Calu3 (cell line): ENCODE measurements around the gene ATP11A. TPM values are rescaled to one million over a fixed set of nuclear protein-coding genes. Genes with fewer than 3 reads are reported as not detected.

ENCODE experiments used
- BruUV-seq: library from RNA; stranded (reverse); fragments of 400-500 nt; replicated peaks from 2 replicates; lab custom pipeline; 2021; lab: Mats Ljungman, UMichigan
- CTCF ChIA-PET: fragments of 300-600 bp; sonication (Branson Sonifier 250); formaldehyde crosslinking; loops from one replicate; lab custom pipeline; 2022; ENCODE audit warnings: antibody characterized with exemption; lab: Charles Lee
- DNase-seq: peaks from one replicate; pipeline ENCODE4 v3.0.0; 2022
- H3K27ac Mint-ChIP-seq: one replicate; pipeline ENCODE4 v1.8.0; 2022; ENCODE audit warnings: mixed read lengths; ENCODE audit not compliant: unreplicated experiment
- H3K27me3 Mint-ChIP-seq: one replicate; pipeline ENCODE4 v1.8.0; 2022; ENCODE audit warnings: mixed read lengths; ENCODE audit not compliant: unreplicated experiment
- H3K36me3 Mint-ChIP-seq: one replicate; pipeline ENCODE4 v1.8.0; 2022; ENCODE audit warnings: mild to moderate bottlenecking, moderate library complexity, mixed read lengths; ENCODE audit not compliant: insufficient read depth, unreplicated experiment
- H3K4me1 Mint-ChIP-seq: one replicate; pipeline ENCODE4 v1.8.0; 2022; ENCODE audit warnings: mild to moderate bottlenecking, low read depth, mixed read lengths; ENCODE audit not compliant: unreplicated experiment
- H3K4me3 Mint-ChIP-seq: one replicate; pipeline ENCODE4 v1.8.0; 2022; ENCODE audit warnings: mild to moderate bottlenecking, low read depth, moderate library complexity, mixed read lengths; ENCODE audit not compliant: unreplicated experiment
- H3K9me3 Mint-ChIP-seq: one replicate; pipeline ENCODE4 v1.8.0; 2022; ENCODE audit warnings: low read depth, mixed read lengths; ENCODE audit not compliant: unreplicated experiment
- intact Hi-C: fragments of 100-400 bp; cut with micrococcal nuclease; formaldehyde crosslinking; loops from one replicate; pipeline ENCODE4 v1.10.0; 2022; ENCODE audit not compliant: unreplicated experiment
- total RNA-seq: library from RNA; stranded (reverse); gene quantifications from 2 replicates; pipeline ENCODE4 v1.2.3, GENCODE V29; 2022
- TF ChIP-seq, protein P1 (sequence below): fragments of 200-600 bp; IDR thresholded peaks from one replicate; pipeline ENCODE4 v1.8.0; 2022; ENCODE audit warnings: antibody characterized with exemption; ENCODE audit not compliant: unreplicated experiment

Gene ATP11A
- total RNA-seq, 1 experiment from 2014 or later = 115 TPM

DNA sequence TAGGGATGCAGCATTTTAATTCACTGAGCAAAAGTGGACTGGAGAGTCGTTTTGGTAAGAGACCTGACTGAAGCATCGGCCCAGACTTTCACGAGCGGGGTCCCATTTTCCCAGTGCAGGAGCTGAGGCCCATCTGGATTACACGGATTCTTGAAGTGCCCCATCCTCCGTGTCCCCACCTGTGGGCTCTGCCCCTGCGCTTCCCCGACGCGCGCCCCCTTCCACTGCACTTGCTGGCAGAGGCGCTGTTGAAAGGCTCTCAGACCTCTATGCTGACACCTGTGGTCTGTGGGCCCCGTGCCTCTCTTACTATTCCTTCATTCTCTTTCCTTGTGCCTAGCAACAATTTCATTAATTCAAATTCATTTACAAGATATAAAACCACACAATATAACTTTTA lies 228.9 kb downstream of the ATP11A start:
- Mint-ChIP-seq H3K27me3 (no peaks in the 10 kb centered on the region), H3K4me1 (no peaks in the 10 kb centered on the region), H3K4me3 (no peak overlapping the region), H3K9me3 (no peaks in the 10 kb centered on the region), H3K27ac (no peak overlapping the region), H3K36me3 (no peaks in the 10 kb centered on the region)
- no peak for DNase-seq
- CTCF ChIA-PET = no interaction called here
- intact Hi-C loops = no loop called here
- BruUV-seq = no TSS peak
- TF ChIP-seq, protein P1, sequence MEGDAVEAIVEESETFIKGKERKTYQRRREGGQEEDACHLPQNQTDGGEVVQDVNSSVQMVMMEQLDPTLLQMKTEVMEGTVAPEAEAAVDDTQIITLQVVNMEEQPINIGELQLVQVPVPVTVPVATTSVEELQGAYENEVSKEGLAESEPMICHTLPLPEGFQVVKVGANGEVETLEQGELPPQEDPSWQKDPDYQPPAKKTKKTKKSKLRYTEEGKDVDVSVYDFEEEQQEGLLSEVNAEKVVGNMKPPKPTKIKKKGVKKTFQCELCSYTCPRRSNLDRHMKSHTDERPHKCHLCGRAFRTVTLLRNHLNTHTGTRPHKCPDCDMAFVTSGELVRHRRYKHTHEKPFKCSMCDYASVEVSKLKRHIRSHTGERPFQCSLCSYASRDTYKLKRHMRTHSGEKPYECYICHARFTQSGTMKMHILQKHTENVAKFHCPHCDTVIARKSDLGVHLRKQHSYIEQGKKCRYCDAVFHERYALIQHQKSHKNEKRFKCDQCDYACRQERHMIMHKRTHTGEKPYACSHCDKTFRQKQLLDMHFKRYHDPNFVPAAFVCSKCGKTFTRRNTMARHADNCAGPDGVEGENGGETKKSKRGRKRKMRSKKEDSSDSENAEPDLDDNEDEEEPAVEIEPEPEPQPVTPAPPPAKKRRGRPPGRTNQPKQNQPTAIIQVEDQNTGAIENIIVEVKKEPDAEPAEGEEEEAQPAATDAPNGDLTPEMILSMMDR = no peak

DNA sequence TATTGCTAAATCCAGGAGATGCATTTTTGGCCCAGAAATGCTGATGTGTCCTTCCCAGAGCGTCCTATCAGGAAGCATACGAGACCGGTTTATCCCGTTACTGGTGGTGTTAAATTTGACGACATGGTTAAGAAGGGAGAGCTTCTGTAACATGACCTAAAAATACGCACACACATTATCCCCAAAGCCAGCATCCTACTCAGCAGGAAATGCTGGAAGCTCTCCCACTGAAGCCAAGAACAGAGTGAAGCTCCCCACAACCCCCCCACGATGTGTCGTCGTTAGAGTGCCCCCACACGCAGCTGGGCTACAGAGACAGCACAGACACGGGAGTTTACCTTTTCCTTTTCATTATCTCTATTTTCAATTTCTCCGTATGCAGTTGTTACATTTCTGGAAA lies 234.1 kb downstream of the ATP11A start:
- Mint-ChIP-seq H3K4me1 (peaks cover 2% of the 10 kb centered on the region), H3K36me3 (no peaks in the 10 kb centered on the region), H3K4me3 (no peak overlapping the region), H3K27me3 (no peaks in the 10 kb centered on the region), H3K27ac (no peak overlapping the region), H3K9me3 (no peaks in the 10 kb centered on the region)
- TF ChIP-seq, protein P1 = no peak
- intact Hi-C loops = no loop called here
- DNase-seq = no peak
- no TSS peak for BruUV-seq
- CTCF ChIA-PET = no interaction called here

DNA sequence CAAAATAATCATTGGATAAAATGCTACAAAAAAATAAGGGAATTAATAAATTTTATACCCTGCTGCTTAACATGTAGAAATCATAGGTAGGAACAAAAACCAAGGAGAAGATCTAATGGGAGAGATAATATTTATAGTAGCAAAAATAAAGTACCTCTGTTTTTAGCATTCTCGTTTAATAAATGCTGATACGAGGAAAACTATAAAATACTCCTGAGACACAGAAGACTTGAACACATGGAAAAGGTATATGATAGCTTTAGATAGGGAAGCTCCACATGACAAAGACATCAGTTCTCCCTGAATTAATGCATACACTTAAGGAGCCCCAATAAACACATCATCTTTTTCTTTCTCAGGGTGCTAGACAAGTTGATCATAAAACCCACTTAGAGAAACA lies 234.5 kb downstream of the ATP11A start:
- DNase-seq = no peak
- Mint-ChIP-seq H3K4me1 (peaks cover 6% of the 10 kb centered on the region), H3K27me3 (no peaks in the 10 kb centered on the region), H3K4me3 (no peak overlapping the region), H3K9me3 (no peaks in the 10 kb centered on the region), H3K36me3 (no peaks in the 10 kb centered on the region), H3K27ac (no peak overlapping the region)
- CTCF ChIA-PET = no interaction called here
- no TSS peak for BruUV-seq
- TF ChIP-seq, protein P1 = no peak
- intact Hi-C loops = no loop called here

DNA sequence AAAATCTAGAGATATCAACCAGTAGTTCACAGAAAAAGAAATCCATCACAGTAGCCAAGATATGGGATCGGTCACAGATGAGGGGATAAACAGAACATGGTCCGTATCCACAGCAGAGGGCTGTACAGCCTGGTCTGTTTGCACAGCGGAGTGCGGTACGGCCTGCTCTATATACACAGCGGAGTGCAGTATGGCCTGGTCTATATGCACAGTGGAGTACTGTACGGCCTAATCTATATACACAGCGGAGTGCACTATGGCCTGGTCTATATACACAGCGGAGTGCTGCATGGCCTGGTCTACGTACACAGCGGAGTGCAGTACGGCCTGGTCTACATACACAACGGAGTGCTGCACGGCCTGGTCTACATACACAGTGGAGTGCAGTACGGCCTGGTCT lies 236.2 kb downstream of the ATP11A start:
- Mint-ChIP-seq H3K36me3 (no peaks in the 10 kb centered on the region), H3K27ac (no peak overlapping the region), H3K9me3 (no peaks in the 10 kb centered on the region), H3K4me1 (peaks cover 8% of the 10 kb centered on the region), H3K4me3 (no peak overlapping the region), H3K27me3 (no peaks in the 10 kb centered on the region)
- no peak for DNase-seq
- BruUV-seq = no TSS peak
- TF ChIP-seq, protein P1 = no peak
- intact Hi-C loops = no loop called here
- CTCF ChIA-PET = no interaction called here
